GM23338 (cell line): ENCODE results near the gene NCF4. TPM values are rescaled to one million over a fixed set of nuclear protein-coding genes. Genes with fewer than 3 reads are reported as not detected.

Experiments used
- CREB1 ChIP-seq: fragments of 250-450 bp; sonication (Bioruptor Pico); IDR thresholded peaks from 2 replicates; pipeline ENCODE4 v1.5.0; 2020; ENCODE audit warnings: low read depth, mild to moderate bottlenecking, moderate library complexity
- CTCF ChIP-seq, 2 experiments: fragments of 200-600 bp in 1 of 2; sonication (generic) in 1 of 2; conservative IDR thresholded peaks; 2 replicates each; pipeline versions ENCODE4 v1.5.1 to v1.6.1; 2016 to 2017; ENCODE audit warnings: antibody characterized with exemption in 2 of 2, low read depth in 2 of 2, mild to moderate bottlenecking in 2 of 2, moderate library complexity in 1 of 2
- ETS1 ChIP-seq: IDR thresholded peaks from 2 replicates; pipeline ENCODE4 v1.6.1; 2016; ENCODE audit warnings: antibody characterized with exemption
- EZH2 ChIP-seq: fragments of 200-600 bp; sonication (generic); IDR thresholded peaks from one replicate; pipeline ENCODE4 v1.8.0; 2017; ENCODE audit warnings: antibody characterized with exemption, mild to moderate bottlenecking, low read depth; ENCODE audit not compliant: unreplicated experiment
- EZH2phosphoT487 ChIP-seq: fragments of 200-600 bp; sonication (generic); IDR thresholded peaks from one replicate; pipeline ENCODE4 v1.8.1; 2018; ENCODE audit warnings: antibody characterized with exemption; ENCODE audit not compliant: unreplicated experiment
- JUNB ChIP-seq: IDR thresholded peaks from one replicate; pipeline ENCODE4 v1.6.1; 2016; ENCODE audit warnings: antibody characterized with exemption; ENCODE audit not compliant: unreplicated experiment
- NANOG ChIP-seq: IDR thresholded peaks from 2 replicates; pipeline ENCODE4 v1.6.1; 2016; ENCODE audit warnings: antibody characterized with exemption, borderline replicate concordance
- POLR2AphosphoS5 ChIP-seq: IDR thresholded peaks from 2 replicates; pipeline ENCODE4 v1.6.1; 2016; ENCODE audit warnings: antibody characterized with exemption, low read depth
- REST ChIP-seq: IDR thresholded peaks from one replicate; pipeline ENCODE4 v1.6.1; 2018; ENCODE audit warnings: antibody characterized with exemption; ENCODE audit not compliant: unreplicated experiment
- STAT1 ChIP-seq: IDR thresholded peaks from one replicate; pipeline ENCODE4 v1.6.1; 2016; ENCODE audit warnings: antibody characterized with exemption; ENCODE audit not compliant: unreplicated experiment
- ZNF114 ChIP-seq: fragments of 250-450 bp; sonication (Bioruptor Pico); IDR thresholded peaks from 2 replicates; pipeline ENCODE4 v1.5.0; 2020; ENCODE audit warnings: mild to moderate bottlenecking, moderate library complexity
- ZNF331 ChIP-seq: fragments of 250-450 bp; sonication (Bioruptor Pico); IDR thresholded peaks from 2 replicates; pipeline ENCODE4 v1.5.0; 2020; ENCODE audit warnings: low read depth, mild to moderate bottlenecking, moderate library complexity
- polyA plus RNA-seq: library from polyadenylated mRNA; unstranded; fragments of >200 nt; fragmentation: Nextera tagmentation; extraction: Ambion mirVana; gene quantifications from 2 replicates; pipeline ENCODE4 v1.2.1, GENCODE V29; 2016
- total RNA-seq: library from RNA; depleted of rRNA; stranded (reverse); fragments of >200 nt; shearing (Covaris generic); gene quantifications from 2 replicates; pipeline ENCODE4 v1.2.3, GENCODE V29; 2014

Gene NCF4
- total and polyA plus RNA-seq, 2 experiments from 2014 or later = not detected

GRCh38 chr22:36852056-36852973, 8.5 kb upstream of the NCF4 start (continued):
- TF ChIP-seq REST = no peak
- TF ChIP-seq EZH2phosphoT487 = no peak
- no peak for TF ChIP-seq ZNF331 (CRISPR knock-in tag)
- TF ChIP-seq NANOG = no peak
- TF ChIP-seq POLR2AphosphoS5 = no peak
- no peak for TF ChIP-seq STAT1
- TF ChIP-seq CREB1 (CRISPR knock-in tag) = no peak
- no peak for TF ChIP-seq EZH2
- TF ChIP-seq JUNB = no peak
- no peak for TF ChIP-seq CTCF (conservative IDR thresholded peaks at IDR 0.05; ENCODE audit: low read depth in 2 of 2)
- TF ChIP-seq ZNF114 (CRISPR knock-in tag) = no peak
- no peak for TF ChIP-seq ETS1
